GM18519 (cell line): ENCODE data around the gene EEIG1.

ENCODE experiments used
- ATAC-seq: cut with Tn5 transposase; IDR thresholded peaks from one replicate; pipeline ENCODE4 v1.9.1; 2021; ENCODE audit warnings: mild to moderate bottlenecking, moderate library complexity; ENCODE audit not compliant: unreplicated experiment, low FRiP score

The EEIG1 gene

DNA sequence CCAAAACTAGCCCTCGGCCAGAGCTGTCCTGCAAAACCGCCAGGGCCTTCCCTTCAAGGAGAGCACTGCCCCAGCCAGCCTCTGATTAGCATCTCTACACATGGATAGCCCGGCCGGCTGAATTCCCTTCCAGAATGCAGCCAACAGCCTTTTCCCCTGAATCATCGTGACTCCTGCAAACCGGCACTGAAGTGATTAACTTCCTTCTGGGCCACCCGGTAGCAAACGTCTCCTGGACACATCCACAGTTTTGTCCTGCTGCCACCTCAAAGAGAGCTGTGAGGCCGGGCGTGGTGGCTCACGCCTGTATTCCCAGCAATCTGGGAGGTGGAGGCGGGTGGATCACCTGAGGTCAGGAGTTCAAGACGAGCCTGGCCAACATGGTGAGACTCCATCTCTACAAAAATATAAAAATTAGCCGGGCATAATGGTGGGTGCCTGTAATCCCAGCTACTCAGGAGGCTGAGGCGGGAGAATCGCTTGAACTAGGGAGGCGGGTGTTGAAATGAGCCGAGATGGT, 21.1 kb upstream of the EEIG1 start:
- no peak for ATAC-seq

DNA sequence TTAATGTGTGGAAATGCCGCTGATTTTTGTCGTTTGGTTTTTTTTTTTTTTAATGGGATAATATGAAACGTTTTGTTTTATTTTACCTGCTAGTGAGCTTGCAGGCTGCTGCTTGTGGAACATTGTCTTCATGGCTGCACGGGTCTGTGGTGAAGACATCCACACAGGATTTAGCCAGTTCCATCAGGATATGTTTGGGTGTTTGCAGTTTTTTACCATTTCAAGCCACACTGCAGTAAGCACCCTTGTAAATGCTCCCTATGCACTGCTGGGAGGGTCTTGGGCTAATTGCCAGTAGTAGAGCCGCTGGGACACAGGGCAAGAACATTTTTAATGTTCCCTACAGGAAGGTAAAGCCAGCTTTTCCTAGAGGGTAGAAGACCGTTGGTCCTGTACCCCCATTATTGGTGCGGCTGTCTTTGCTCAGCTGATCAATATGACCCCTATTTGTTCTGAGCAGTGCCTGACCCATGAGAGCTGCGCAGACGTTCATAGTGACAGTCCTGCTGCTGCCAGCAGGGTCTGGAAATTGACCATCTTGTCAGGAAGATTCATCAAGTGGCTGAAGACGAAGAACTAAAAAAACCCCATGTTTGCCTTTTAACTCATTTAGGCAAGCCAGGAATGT, 20.5 kb upstream of the EEIG1 start:
- ATAC-seq: no peak

DNA sequence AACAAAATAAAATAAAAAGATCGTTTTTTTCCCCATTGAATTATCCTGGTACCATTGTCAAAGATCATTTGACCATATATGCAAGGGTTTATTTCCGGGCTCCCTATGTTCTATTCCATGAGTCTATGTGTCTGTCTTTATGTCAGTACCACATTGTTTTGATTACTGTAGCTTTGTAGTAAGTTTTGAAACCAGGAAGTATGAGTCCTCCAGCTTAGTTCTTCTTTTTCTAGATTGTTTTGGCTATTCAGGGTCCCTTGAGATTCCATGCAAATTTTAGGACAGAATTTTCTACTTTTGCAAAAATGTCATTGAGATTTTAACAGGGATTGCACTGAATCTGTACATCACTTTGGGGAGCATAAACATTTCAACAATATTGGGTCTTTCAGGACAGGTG, 18.7 kb upstream of the EEIG1 start:
- no peak for ATAC-seq

DNA sequence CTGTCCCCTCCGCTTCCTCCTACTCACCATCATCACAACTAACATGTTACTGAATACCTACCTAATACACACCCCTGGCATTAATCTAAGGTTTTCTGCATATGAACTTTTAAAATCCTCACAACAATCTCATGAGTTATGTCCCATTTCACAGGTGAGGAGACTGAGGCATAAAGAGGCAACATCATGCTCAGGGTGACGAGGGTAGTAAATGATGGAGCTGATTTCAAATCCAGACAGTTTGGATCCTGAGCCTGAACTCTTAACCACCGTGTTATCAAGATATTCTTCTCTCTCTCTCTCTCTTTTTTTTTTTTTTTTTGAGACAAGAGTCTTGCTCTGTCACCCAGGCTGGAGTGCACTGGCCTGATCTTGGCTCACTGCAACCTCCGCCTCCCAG, 12.9 kb upstream of the EEIG1 start:
- no peak for ATAC-seq

DNA sequence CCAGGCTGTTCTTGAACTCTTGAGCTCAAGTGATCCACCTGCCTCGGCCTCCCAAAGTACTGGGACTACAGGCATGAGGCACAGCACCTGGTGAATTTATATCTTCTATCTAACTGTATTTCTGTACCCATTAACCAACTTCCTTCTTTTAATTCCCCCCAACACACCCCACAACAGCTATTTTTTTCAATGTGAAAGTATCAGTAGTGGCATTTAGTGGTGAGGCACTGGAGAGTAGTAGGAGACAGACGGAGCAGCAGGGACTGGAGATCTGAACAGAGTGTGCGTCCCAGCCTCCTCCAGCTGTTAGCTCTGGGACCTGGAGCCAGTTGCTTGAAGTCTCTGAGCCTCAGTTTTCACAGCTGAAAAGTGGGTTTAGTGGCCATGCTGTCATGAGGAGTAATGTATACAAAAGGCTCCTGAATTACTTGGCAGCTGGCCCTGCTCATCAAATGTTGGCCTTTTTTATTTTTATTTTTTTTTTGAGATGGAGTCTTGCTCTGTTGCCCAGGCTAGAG, 11.0 kb upstream of the EEIG1 start:
- ATAC-seq: no peak

DNA sequence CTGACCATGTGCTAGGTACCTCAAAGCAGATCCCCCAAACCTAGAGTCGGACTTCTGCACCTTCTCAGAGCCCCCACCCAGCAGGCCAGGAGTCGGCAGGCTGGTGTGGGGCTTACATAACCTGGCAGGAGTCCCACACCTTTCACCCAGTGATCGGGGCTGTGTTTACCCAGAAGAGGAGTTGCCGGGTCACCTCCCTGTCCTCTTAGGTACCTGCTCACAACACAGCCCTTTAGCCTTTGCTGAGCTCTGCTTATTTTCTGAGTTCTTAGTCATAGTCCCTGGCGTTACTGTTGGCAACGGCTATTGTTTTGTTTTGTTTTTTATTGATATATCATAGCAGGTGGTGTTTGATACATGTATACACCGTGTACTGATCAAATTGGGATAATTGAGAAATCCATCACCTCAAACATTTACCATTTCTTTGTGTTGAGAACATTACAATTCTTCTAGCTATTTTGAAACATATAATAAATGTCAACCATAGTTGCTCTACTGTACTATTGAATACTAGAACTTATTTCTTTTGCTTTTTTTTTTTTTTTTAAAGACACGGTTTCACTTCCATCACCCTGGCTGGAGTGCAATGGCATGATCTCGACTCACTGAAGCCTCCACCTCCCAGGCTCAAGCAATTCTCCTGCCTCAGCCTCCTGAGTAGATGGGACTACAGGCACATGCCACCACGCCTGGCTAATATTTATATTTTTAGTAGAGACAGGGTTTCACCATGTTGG, 10.4 kb upstream of the EEIG1 start:
- ATAC-seq: no peak

DNA sequence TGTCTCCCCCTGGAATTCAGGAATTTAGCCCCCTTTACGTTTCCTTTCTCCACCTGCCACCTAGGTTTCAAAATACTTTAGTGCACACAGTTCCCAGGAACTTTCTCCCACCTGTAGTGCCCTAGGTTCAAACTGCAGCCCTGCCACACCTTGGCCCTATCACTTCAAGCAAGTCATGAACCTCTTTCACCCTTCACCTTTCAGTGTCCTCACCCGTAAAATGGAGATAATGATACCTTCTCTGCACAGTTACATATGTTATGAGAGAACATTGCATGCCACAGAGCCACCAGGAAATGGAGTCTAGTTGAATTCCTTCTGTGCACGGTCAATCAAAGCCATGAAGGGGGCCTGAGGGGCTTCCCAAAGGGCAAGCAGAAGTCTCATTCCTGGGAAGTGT, 9.8 kb upstream of the EEIG1 start:
- ATAC-seq: no peak

DNA sequence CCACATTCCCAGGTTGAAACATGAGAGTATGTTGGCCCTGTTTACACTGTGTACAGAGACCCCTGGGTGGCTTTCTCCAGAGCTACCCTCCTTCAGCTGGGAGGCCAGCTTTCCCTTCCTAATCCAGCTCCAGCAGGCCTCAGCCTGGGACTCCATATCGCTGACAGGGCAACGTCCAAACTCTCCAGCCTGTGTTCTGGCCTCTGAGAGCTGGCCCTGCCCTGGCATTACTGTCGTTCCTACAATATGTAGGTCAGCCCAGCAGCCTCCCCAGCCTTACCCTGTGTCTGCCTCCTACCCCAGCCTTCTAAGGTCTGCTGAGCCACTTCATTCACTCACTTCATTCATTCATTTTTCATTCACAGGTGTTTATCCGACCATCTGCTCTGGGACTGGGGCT, 8.3 kb upstream of the EEIG1 start:
- ATAC-seq: no peak

DNA sequence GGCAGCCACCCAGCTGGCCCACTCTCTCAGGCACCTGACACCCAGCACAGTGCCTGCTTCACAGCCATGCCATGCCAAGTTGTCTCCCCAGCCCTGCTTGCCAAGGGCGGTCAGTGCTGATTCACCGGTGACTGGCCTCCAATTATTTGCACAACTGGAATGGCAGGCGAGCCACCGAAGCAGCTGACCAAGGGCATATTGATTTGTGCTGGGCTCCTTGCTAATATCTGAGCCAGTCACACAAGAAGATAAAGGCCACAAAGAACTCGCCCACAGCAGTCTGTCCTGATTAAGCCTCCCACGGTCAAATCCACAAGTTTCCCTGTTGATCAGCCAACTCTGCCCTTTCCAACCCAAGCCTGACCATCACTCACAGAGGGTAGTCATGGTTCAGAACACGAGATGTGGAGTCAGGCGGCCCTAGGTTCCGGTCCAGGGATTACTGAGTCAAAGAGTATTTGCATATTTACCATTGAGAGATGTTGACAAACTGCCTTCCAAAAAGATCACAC, 6.4 kb upstream of the EEIG1 start:
- ATAC-seq: no peak

DNA sequence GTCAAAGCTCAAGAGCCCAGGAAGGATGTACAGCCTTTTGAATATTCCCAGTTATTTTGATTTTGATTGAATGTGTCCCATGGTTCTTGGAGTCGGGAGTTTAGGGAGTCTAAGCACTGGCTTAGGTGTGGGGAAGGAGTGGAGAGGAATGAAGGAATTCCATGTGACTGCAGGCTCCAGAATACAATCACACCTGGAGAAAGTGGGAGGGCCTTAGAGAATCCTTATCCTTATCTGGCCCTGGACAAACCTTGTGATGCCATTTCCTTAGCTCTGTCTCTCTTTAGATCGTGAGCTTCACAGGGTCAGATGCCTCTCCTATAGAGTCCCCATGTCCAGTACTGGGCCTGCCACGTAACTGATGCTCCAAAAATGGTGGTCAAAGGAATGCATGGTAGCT, 4.2 kb upstream of the EEIG1 start:
- ATAC-seq: no peak

DNA sequence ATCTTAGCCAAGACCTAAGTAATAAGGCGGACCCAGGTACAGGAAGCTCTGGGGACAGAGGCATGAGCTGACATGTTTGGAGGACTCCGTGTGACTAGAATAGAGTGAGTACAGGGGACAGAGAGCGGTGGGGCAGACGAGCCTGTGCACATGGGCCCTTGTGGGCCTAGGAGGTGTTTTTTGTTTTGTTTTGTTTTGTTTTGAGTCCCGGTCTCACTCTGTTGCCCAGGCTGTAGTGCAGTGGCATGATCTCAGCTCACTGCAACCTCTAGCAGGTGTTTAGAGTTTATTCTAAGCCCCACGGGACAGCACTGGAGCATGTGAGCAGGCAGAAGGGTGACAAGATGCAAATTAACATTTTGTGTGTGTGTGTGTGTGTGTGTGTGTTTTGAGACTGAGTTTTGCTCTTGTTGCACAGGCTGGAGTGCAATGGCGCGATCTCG, 3.1 kb upstream of the EEIG1 start:
- no peak for ATAC-seq

DNA sequence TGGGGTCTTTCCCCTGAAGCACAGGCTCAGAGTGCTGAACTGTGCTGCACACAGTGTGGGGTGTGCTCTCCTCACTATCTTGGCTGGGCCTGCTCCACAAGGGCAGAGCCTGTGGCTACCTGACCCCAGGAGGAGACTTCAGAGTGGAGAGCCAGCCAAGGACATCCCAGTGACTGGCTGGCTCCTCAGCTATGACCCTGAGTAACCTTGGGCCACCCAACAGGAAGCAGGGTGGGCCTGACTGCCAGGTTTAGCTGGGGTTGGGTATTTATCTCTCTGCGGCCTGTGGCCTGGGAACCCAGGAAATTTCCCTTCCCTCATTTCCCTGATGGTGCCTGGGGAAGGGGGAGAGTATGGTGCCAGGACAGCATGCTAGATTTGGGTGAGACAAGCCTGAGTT, 2.1 kb upstream of the EEIG1 start:
- ATAC-seq: no peak

DNA sequence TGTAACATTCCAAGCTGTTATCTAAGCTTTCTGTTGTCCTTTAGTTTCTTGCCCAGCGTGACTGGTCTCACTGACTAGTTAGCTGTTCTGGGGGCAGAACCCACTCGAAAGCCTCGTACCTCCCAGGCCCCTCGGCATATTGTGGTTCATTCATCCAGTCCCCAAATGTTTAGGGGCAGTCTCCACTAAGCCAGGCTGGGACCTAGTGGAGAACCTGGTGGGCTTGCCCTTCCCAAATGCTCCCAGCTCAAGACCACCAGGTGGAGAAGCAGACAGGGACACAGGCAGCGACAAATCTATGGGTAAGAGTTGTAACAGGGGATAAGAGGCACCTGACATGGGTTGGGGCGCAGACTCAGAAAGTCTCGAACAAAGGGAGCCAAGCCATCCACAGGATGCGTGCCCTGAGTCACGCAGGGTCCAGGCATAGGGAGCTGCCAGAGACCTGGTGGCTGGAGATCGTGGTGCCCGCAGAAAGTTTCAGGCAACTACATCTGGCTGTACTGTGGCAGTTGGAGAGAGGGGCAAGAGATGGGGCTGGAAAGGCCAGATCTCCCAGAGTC, 851 bp upstream of the EEIG1 start:
- no peak for ATAC-seq

DNA sequence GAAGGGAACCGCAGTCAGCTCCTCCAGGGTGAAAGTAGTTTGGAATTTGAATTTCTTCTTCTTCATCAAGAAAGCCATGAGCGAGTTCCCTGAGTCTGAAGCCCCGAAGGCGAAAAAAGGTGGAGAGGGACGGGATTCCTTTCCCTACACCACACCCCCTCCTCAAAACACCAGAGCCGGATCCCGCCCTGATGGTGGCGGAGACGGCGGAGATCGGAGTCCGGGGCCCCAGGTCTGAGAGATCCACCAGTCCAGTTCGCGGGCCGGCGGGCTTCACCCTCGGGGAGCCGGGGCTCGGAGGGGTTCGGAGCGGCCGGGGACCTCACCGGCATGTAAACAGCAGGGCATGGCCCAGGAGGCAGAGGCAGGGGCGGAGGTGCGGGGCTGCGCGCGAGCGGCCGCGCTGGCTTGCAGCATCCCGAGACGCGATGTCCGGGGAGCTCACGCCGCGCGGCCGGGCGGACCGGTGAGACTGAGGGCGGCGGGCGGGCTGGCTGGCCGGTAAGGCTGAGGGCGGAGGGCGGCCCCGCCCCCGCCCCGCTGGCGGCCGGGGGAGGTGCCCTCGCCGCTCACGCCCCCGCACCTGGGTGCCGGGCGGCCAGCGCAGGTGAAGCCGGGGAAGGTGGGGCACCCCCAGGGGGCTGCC, 606 bp downstream of the EEIG1 start:
- ATAC-seq: peak; percentile 20

DNA sequence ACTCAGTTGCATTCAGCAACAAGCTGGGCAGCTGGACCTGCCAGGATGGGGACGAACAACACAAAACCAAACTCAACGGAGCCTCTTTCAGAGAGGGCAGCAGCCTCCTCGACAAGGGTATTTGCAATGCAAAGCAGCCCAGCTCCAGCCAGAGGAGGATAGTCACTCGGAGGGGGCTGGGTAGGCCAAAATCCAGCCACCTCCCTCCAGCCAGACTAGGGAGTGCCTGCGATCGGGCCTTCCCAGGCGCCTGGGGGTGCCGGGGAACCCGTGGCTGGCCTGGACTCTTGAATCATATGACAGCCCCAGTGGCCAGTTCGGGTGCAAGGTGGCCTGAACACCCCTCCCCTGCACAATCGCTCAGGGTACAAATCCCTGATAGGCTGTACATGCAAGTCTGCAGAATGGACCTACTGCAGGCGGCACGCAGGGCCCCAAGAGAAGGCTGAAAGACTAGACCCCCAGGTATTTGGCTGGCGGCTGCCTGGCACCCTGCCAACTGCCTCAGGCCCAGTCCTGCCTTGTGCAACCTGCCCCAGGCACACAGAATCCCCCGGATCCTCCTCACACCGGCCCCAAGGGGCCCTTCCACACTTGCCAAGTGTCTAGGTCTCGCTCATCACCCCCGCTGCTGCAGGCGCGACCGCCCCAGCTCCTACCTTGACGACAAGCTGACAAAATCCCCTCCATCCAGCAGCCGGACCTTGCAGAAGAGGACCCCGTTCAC, 1.3 kb downstream of the EEIG1 start:
- ATAC-seq: no peak

DNA sequence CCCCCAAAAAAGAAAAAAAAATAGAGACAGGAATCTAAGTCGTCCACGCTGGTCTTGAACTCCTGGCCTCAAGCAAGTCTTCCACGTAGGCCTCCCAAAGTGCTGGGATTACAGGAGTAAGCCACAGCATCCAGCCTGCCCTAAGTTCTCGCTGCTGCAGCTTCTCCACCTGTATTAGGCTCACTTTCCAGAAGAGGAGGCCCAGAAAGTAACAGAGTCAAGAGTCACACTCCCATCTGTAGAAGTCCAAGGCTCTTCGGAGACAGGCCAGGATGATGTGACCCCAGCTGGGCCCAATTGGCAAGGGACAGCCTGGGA, 1.8 kb downstream of the EEIG1 start:
- no peak for ATAC-seq

DNA sequence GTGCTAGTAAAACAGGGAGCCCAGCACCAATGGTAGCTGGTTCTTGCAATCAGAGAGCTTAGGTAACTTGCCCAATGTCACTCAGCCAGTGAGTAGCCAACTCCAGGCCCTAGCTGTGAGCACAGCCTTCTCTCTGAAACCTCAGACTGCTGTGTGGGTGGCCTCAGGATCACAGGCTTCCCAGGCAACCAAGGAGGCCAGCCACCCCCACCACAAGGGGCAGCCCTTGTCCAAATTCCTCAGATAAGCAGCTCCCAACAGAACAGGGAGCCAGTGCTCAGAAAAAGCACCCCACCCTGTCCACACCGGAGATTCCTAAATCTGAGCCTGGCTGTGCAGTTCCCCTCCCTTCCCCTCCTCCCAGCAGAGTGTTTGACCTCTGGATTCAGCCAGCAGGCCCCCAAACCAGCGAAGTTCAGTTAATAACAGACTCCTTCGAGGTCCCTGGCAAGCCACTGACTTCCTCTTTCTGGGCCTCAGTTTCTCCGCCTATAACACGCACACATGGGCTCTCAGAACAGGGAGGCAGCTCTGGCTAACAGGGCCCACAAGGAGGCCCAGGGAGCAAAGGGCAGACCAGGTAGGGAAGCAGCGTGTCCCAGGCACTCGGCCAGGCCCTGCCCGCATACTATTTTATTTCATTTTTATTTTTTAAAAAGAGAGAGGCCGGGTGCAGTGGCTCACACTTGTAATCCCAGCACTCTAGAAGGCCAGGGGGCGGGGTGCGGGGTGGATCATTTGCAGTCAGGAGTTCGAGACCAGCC, 2.7 kb downstream of the EEIG1 start:
- ATAC-seq: no peak

DNA sequence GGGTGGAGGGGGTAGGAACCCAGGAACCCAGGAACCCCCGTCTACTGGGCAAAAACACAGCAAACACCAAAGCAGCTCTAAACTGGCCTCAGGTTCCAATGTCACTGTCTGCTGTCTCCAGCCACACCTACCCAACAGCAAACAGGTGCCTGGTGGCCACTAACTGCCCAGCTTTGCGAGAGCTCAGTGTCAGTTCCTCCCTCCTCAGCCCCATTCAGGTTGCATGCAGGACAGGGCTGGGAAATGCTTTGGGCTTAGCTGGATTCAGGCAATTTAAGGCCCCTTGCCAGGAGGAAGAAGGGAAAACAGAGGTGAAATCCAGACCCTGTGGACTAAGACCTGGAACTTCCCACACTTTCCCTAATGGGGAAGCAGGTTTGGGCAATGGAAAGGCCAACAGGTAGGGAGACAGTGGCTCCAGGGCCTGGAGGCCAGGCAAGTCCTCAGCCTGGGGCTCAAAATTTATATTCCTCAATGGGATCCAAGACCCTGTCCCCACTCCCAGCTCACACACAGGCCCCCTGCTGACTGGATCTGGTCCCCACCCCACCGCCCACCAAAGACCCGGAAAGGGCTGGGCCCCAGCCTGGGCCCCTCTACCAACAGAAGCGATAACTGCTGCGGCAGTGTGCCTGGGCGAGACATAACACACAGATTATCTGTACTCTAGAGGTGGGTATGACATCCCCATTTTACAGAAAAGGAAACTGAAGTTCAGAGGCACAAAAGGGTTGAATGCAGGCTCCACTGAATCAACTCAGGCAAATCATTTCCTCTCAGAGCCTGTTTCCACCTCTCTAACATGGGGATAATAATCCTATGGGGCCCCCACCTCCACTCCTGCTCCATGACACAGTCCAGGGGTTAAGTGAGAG, 3.5 kb downstream of the EEIG1 start:
- ATAC-seq: no peak

DNA sequence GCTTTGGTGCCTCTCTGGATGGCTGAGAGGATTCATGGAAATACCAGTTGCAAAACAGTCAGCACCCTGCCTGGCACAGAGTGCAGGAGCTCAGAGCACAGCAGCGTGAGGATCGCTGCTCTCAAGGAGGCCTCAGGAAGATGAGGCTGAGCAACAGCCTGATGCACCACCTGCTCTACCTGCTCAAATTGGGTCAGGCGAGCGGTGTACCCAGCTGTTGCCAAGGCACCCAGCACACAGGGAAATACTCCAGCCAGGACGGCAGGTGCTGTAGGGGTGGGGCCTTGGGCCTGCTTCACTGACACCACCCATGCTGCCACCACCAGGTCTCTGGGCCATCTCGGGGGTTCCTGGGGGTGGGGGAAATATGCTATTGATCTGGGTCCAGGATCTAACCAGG, 4.3 kb downstream of the EEIG1 start:
- ATAC-seq: no peak
